Activated naive CD4-positive, alpha-beta T cell treated with anti-CD3 and anti-CD28 coated beads, Interleukin-2, amount 50 U/mL, for 72 hours (primary cell): ENCODE data around the gene AKR1C3. TPM values are rescaled to one million over a fixed set of nuclear protein-coding genes. Genes with fewer than 3 reads are reported as not detected.

Experiments
- ATAC-seq, 2 donors: fragments of 150-1000 bp; cut with Tn5 transposase; 2 replicates each; pipeline ENCODE4 v1.10.0; 2021; ENCODE audit warnings: mild to moderate bottlenecking in 2 of 2, moderate library complexity in 2 of 2
- DNase-seq, 2 donors: peaks; one replicate each; pipeline ENCODE4 v3.0.0; 2021 to 2022; ENCODE audit warnings: low spot score in 2 of 2
- H3K27ac Mint-ChIP-seq, 2 donors: one replicate each; pipeline ENCODE4 v1.8.0; 2022; ENCODE audit warnings: mild to moderate bottlenecking in 2 of 2, mixed read lengths in 2 of 2
- H3K36me3 Mint-ChIP-seq, 2 donors: one replicate each; pipeline ENCODE4 v1.8.0; 2022; ENCODE audit warnings: mixed read lengths in 2 of 2
- H3K9me3 Mint-ChIP-seq, 2 donors: one replicate each; pipeline ENCODE4 v1.8.0; 2022; ENCODE audit warnings: mixed read lengths in 2 of 2
- total RNA-seq, 2 donors: library from RNA; stranded (reverse); gene quantifications; one replicate each; pipeline ENCODE4 v1.2.3, GENCODE V29; 2022

Gene AKR1C3
- total RNA-seq, 2 donors from 2014 or later = 1.5 TPM; not detected in 1

GRCh38 chr10:5151076-5151475 lies 56.9 kb downstream of the AKR1C3 start:
- Mint-ChIP-seq H3K27ac (no peak overlapping the region), H3K9me3 (peaks cover 0 to 5% of the 10 kb centered on the region in 2 donors), H3K36me3 (no peaks in the 10 kb centered on the region)
- ATAC-seq (no peak), DNase-seq (no peak)

GRCh38 chr10:5155951-5156350 lies 61.7 kb downstream of the AKR1C3 start:
- H3K9me3 Mint-ChIP-seq = peaks cover 0 to 5% of the 10 kb centered on the region in 2 donors
- H3K27ac Mint-ChIP-seq = no peak overlapping the region
- H3K36me3 Mint-ChIP-seq = no peaks in the 10 kb centered on the region
- DNase-seq (no peak), ATAC-seq (no peak)

Other genes with a start within 250 kb of the AKR1C3 start
- gene AKR1C1, start 131.0 kb upstream of the AKR1C3 start, total RNA-seq = 1 to 10 TPM in 1 of 2 donors, under 1 TPM in 1; 0.93 to 2.0 TPM
- not detected for gene AKR1C2, start 90.6 kb upstream of the AKR1C3 start, total RNA-seq
- gene AKR1C8, start 90.7 kb downstream of the AKR1C3 start, total RNA-seq = under 1 TPM in 1 of 2 donors, not detected in 1; 0.58 TPM
- gene AKR1C4, start 102.4 kb downstream of the AKR1C3 start, total RNA-seq = not detected